Brain microvascular endothelial cell (primary cell): ENCODE results near the gene PNCK.
"Not testable (repeated sequence)": the region's sequence is repeated elsewhere in the genome, so short reads cannot be mapped to it uniquely, and the experiment has no call there.

ENCODE experiments used
- DNase-seq: peaks from one replicate; pipeline ENCODE4 v3.0.0-alpha.2; 2020
- H3K27ac ChIP-seq: fragments of 250-450 bp; sonication (Bioruptor Pico); 2 replicates; pipeline ENCODE4 v1.5.1; 2020; ENCODE audit warnings: mild to moderate bottlenecking, moderate library complexity
- H3K27me3 ChIP-seq: fragments of 250-450 bp; sonication (Bioruptor Pico); replicated peaks from 2 replicates; pipeline ENCODE4 v1.5.1; 2020; ENCODE audit warnings: mild to moderate bottlenecking
- H3K36me3 ChIP-seq: fragments of 250-450 bp; sonication (Bioruptor Pico); replicated peaks from 2 replicates; pipeline ENCODE4 v1.5.1; 2020; ENCODE audit warnings: mild to moderate bottlenecking
- H3K4me3 ChIP-seq: 2 replicates; pipeline ENCODE4 v1.5.1; 2011; ENCODE audit warnings: low read depth, mild to moderate bottlenecking, control low read depth, low read length, moderate library complexity
- CTCF ChIP-seq: IDR thresholded peaks from 2 replicates; pipeline ENCODE4 v1.5.1; 2011; ENCODE audit warnings: low read depth, mild to moderate bottlenecking, moderate library complexity, low read length, control low read depth, inconsistent platforms; ENCODE audit errors: missing control alignments
- in situ Hi-C: cut with HindIII; loops from 2 replicates; pipeline ENCODE4 v1.10.0; 2017; ENCODE audit warnings: low sequenced_read_pairs, low pct_ligation_motif_present

Gene PNCK

DNA sequence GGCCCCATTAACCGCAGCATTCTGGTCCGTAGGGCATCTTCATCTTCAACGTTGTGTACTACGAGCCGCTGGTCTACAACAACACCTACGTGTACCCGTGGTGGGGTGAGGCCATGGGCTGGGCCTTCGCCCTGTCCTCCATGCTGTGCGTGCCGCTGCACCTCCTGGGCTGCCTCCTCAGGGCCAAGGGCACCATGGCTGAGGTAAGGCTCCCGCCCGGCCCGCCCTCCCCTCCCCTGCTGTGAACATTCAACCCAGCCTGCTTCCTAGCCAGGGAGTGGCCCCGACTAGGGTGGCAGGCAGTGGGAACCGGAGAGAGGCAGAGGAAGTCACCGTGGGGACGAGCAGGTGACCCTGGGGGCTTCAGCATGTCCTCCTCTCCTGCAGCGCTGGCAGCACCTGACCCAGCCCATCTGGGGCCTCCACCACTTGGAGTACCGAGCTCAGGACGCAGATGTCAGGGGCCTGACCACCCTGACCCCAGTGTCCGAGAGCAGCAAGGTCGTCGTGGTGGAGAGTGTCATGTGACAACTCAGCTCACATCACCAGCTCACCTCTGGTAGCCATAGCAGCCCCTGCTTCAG, 21.2 kb upstream of the PNCK start:
- Histone ChIP-seq H3K4me3 (no peak overlapping the region), H3K27me3 (no peaks in the 10 kb centered on the region), H3K36me3 (no peaks in the 10 kb centered on the region), H3K27ac (no peak overlapping the region)
- no peak for DNase-seq
- TF ChIP-seq CTCF, result no peak
- in situ Hi-C loops, result no loop called here

DNA sequence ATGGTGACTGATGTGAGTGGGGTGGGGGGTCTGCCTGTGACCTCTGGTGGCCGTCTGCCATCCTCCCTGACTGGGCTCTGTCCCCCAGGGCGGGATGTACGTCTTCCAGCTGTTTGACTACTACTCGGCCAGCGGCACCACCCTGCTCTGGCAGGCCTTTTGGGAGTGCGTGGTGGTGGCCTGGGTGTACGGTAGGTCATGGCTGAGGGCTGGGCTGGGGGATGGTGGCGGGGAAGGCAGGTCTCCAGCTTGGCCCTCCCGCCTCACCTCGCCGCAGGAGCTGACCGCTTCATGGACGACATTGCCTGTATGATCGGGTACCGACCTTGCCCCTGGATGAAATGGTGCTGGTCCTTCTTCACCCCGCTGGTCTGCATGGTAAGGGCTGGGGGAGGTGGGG, 20.6 kb upstream of the PNCK start:
- H3K4me3 ChIP-seq, H3K27ac ChIP-seq, H3K27me3 ChIP-seq, in situ Hi-C loops, DNase-seq, H3K36me3 ChIP-seq: not testable (repeated sequence)

DNA sequence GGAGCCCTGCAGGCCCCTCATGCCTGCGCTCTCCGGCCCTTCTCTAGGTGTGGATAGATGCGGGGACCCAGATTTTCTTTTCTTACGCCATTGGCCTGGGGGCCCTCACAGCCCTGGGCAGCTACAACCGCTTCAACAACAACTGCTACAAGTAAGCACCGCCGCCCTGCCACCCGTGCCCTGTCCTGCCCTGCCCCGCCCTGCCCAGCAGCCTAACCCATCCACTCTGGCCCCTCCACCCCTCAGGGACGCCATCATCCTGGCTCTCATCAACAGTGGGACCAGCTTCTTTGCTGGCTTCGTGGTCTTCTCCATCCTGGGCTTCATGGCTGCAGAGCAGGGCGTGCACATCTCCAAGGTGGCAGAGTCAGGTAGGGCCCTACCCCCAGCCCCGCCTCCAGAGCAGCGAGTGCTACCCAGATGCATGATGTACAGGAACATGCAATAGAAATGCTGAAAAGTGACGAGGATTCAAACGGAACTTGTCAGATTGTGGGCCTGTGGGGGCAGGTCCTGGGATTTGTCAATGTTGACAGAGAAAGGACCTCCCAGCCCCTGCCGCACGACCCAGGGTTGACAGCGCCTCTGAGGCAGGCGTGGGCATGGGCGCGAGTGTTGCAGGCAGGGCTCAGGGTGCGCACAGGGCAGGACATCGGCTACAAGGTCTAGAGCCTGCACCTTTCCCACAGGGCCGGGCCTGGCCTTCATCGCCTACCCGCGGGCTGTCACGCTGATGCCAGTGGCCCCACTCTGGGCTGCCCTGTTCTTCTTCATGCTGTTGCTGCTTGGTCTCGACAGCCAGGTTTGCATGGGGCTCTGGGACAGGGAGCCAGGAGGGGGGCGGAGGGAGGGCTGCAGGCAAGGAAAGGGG, 19.8 kb upstream of the PNCK start:
- H3K36me3 ChIP-seq, result no peaks in the 10 kb centered on the region
- no peak for DNase-seq

DNA sequence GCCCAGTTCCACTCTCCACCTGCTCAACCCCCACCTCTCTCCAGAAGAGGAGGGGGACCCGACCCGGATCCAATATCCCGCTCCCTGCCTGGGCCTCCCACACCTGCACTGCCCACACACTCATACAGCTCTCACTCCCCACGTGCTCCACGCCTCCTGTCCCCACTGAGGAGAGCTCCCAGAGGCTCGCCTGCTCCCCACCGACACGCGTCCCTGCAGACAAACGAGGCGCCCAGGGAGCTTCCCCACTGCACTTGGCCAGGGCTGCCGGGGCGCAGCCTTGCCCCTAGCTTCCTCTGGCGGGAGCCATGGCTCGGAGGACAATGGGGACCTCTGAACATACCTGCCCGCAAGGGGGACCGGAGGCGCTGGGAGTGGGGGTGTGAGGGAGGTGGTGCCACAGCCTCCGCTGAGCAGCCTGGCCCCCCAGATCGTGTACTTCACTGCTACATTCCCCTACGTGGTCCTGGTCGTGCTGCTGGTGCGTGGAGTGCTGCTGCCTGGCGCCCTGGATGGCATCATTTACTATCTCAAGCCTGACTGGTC, 19.1 kb upstream of the PNCK start:
- TF ChIP-seq CTCF, result no peak
- no peaks in the 10 kb centered on the region for H3K27me3 ChIP-seq
- H3K27ac ChIP-seq, result no peak overlapping the region
- no peaks in the 10 kb centered on the region for H3K36me3 ChIP-seq
- H3K4me3 ChIP-seq, result no peak overlapping the region
- in situ Hi-C loops, result no loop called here
- no peak for DNase-seq

More for the DNA sequence above, 19.8 kb upstream of the PNCK start:
- H3K4me3 ChIP-seq, result no peak overlapping the region
- H3K27ac ChIP-seq, result no peak overlapping the region
- TF ChIP-seq CTCF, result no peak
- in situ Hi-C loops, result no loop called here
- no peaks in the 10 kb centered on the region for H3K27me3 ChIP-seq

GRCh38 chrX:153692003-153692402, 18.4 kb upstream of the PNCK start:
- H3K4me3 ChIP-seq, result no peak overlapping the region
- H3K36me3 ChIP-seq, result no peaks in the 10 kb centered on the region
- TF ChIP-seq CTCF, result no peak
- DNase-seq, result no peak
- no peaks in the 10 kb centered on the region for H3K27me3 ChIP-seq
- in situ Hi-C loops, result no loop called here
- no peak overlapping the region for H3K27ac ChIP-seq

GRCh38 chrX:153691032-153691827, 17.6 kb upstream of the PNCK start:
- H3K4me3 ChIP-seq, in situ Hi-C loops, H3K36me3 ChIP-seq: not testable (repeated sequence)

More at GRCh38 chrX:153691032-153691827, 17.6 kb upstream of the PNCK start:
- DNase-seq, H3K27me3 ChIP-seq, H3K27ac ChIP-seq: not testable (repeated sequence)
